ENCODE results near the gene NEUROD1.

Gene NEUROD1

DNA sequence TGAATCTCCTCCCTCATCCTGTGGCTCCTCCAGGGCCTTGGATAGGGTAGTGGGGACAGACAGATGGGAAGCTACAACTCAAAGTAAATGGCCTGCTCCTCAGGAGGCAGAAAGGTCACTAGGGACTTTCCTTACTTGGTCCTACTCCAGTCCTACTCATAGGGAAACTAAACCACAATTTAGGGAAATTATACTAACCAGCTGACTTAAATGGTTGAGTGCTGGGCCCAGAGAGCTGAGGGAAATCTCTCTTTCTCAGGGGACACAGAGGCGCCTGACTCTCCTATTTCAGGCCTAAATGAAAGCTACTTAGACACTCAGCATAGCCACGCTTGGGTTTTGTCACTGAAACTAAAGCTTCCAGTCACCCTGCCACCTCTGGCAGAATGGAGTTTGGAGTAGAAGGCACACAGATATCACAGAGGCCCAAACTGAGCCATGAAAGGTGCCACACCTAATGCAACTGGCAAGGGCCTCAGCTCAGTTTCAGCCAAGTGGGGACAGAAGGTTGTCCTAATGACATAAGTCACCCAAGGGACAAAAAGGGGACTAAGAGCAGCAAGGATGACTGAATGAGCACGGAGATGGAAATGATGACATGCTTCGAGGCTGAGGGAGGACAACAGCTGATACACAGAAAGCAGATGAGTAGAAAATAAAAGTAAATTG lies 47.5 kb downstream of the NEUROD1 start:
- DNase-seq: no peak

DNA sequence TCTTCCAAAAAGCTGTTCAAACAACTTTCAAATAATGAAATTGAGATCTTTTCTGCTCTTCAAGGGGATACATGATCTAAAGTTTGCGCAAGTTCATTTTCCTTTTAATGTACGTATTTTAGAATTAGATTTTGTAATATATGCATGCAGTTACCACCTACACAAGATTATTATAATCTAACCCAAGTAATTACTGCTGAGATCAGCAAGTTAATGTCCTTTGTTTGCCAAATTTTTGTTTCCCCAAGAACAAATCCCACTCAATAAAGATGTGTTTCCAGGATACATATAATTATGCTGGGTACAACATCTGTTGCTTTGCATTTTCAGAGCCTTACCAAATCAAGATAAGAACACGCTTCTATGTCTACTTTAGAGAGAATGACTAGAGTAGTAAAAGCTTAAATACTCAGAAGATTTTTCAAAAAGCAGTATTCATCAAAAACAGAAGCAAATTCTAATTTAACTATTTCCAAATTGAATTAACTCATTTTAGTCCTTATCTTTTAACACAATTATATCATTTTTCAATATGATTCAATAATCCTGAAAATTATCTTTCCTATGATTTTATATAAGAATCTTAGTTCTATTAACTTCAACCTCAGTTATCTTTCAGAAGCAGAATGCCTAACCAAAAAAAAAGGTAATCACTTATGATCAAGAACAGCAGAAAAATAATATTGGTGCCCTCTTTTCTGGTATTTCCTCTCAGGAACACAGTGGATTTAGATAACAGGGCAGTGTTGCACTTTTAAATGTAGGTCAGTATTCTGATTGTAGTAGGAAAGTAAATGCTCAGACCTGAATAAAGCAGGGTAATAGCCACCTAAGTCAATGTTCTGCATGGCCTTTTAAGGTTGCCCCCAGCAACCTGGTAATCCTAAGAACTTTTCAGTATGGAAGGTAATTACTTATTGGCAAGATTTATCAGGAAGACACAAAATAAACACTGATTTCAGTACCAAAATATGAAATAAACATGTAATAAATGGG lies 51.4 kb downstream of the NEUROD1 start:
- no peak for DNase-seq

DNA sequence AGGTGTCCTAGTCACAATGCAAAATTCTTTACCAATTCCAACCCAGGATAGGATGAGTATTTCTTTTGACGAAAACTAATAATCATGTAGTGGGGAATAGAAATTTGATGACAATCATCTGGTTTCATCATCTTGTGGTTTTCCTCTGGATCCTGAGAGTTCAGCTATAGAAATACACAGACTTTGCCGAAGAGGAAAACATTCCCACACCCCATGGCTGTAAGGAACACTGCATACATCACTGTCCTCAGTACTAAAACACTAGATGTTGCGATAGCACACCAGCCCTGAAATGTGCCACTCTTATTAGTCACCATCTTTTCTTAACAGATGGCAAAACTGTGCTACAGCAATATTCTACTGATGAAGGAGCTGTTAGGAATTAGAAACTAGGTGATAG lies 52.8 kb downstream of the NEUROD1 start:
- no peak for DNase-seq

DNA sequence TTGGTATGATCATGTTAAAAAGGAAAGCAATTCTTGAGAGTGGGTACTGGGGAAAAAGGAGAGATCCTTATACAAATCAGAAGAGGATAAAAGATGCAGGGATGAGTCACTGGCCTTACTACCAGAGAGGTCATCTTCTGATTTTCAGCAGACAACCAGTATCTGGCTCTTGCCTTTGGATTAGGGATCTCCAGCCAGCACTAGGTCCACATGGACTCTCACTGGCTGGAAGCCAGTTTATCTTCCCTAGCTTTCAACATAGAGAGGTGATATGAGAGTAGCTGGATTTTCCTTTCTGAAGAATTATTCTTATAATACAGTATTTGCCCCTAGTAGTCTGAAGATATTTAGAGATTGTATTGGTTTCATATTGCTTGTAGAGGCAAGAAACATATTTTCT lies 53.6 kb downstream of the NEUROD1 start:
- no peak for DNase-seq
